HG03565 (cell line): ENCODE results near the gene CDC40.
A peak's percentile ranks its signal among the peaks of the same experiment; 100 is the strongest.

Experiments
- ATAC-seq: cut with Tn5 transposase; IDR thresholded peaks from one replicate; pipeline ENCODE4 v1.9.1; 2021; ENCODE audit warnings: mild to moderate bottlenecking, moderate library complexity; ENCODE audit not compliant: unreplicated experiment

The CDC40 gene

GRCh38 chr6:110180228-110181008 is at the start of gene CDC40:
Gene CDC40, plus strand, starts transcription at chr6:110180427. Its CDS starts 18 bp downstream, at chr6:110180445.
- ATAC-seq, result peak; percentile 40

GRCh38 chr6:110137924-110138887 is 42.0 kb upstream of the CDC40 start:
- no peak for ATAC-seq

- no peak for ATAC-seq
Measured at GRCh38 chr6:110139052-110139451, 41.2 kb upstream of the CDC40 start.

- ATAC-seq, result no peak
Measured at GRCh38 chr6:110140650-110141049, 39.6 kb upstream of the CDC40 start.

GRCh38 chr6:110147870-110148269 is 32.4 kb upstream of the CDC40 start:
- no peak for ATAC-seq

GRCh38 chr6:110158479-110158878 is 21.7 kb upstream of the CDC40 start:
- ATAC-seq, result no peak

- no peak for ATAC-seq
Measured at GRCh38 chr6:110170081-110170480, 10.1 kb upstream of the CDC40 start.

GRCh38 chr6:110173506-110174132 is 6.6 kb upstream of the CDC40 start:
- ATAC-seq, result no peak

GRCh38 chr6:110178626-110179405 is 1.4 kb upstream of the CDC40 start:
- no peak for ATAC-seq

GRCh38 chr6:110179406-110180227 is 610 bp upstream of the CDC40 start, which contains the start of gene WASF1:
Gene WASF1, minus strand, starts transcription at chr6:110179670. Its CDS starts 52,069 bp downstream, at chr6:110127601.
- peak; percentile 68 for ATAC-seq

- no peak for ATAC-seq
Measured at GRCh38 chr6:110181131-110182030, 1.2 kb downstream of the CDC40 start.

GRCh38 chr6:110183292-110183885 is 3.2 kb downstream of the CDC40 start:
- ATAC-seq, result no peak

- peak; percentile 38 for ATAC-seq
Measured at GRCh38 chr6:110185879-110186278, 5.7 kb downstream of the CDC40 start.

GRCh38 chr6:110188791-110189190 is 8.6 kb downstream of the CDC40 start:
- no peak for ATAC-seq

- ATAC-seq, result no peak
Measured at GRCh38 chr6:110190726-110191125, 10.5 kb downstream of the CDC40 start.

GRCh38 chr6:110191477-110191876 is 11.2 kb downstream of the CDC40 start:
- no peak for ATAC-seq

GRCh38 chr6:110195639-110196038 is 15.4 kb downstream of the CDC40 start:
- no peak for ATAC-seq

- no peak for ATAC-seq
Measured at GRCh38 chr6:110196874-110197273, 16.6 kb downstream of the CDC40 start.
